ENCODE results near the gene PODN.

GRCh38 chr1:53016705-53017104 lies 45.3 kb upstream of the PODN start:
- TF ChIP-seq, protein P1, sequence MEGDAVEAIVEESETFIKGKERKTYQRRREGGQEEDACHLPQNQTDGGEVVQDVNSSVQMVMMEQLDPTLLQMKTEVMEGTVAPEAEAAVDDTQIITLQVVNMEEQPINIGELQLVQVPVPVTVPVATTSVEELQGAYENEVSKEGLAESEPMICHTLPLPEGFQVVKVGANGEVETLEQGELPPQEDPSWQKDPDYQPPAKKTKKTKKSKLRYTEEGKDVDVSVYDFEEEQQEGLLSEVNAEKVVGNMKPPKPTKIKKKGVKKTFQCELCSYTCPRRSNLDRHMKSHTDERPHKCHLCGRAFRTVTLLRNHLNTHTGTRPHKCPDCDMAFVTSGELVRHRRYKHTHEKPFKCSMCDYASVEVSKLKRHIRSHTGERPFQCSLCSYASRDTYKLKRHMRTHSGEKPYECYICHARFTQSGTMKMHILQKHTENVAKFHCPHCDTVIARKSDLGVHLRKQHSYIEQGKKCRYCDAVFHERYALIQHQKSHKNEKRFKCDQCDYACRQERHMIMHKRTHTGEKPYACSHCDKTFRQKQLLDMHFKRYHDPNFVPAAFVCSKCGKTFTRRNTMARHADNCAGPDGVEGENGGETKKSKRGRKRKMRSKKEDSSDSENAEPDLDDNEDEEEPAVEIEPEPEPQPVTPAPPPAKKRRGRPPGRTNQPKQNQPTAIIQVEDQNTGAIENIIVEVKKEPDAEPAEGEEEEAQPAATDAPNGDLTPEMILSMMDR (IDR thresholded peaks at IDR 0.05) = no peak
- no peak for TF ChIP-seq POLR2A (IDR thresholded peaks at IDR 0.05)
